Tibial nerve (tissue), 4 donors: ENCODE measurements around the gene PBRM1. TPM values are rescaled to one million over a fixed set of nuclear protein-coding genes. Genes with fewer than 3 reads are reported as not detected.

Experiments
- DNase-seq, 2 donors: peaks; one replicate each; pipeline ENCODE4 v3.0.0-alpha.2; 2019; ENCODE audit warnings: low spot score in 2 of 2
- H3K27ac ChIP-seq, 4 donors: fragments of 200-600 bp; sonication (generic) in 3 of 4; one replicate each; pipeline ENCODE4 v1.5.1; 2017 to 2019; ENCODE audit warnings: mild to moderate bottlenecking in 1 of 4
- H3K27me3 ChIP-seq, 2 donors: fragments of 200-600 bp; sonication (generic) in 1 of 2; one replicate each; pipeline versions ENCODE4 v1.5.1 to v1.6.0; 2017 to 2019
- H3K36me3 ChIP-seq, 3 donors: fragments of 200-600 bp; sonication (generic); one replicate each; pipeline ENCODE4 v1.5.1; 2018 to 2019
- H3K4me1 ChIP-seq, 4 donors: fragments of 200-600 bp; sonication (generic) in 3 of 4; one replicate each; pipeline ENCODE4 v1.5.1; 2017 to 2019
- H3K4me3 ChIP-seq, 4 donors: fragments of 200-600 bp; sonication (generic) in 3 of 4; one replicate each; pipeline ENCODE4 v1.5.1; 2017 to 2019; ENCODE audit warnings: mild to moderate bottlenecking in 1 of 4, moderate library complexity in 1 of 4
- H3K9me3 ChIP-seq, 4 donors: fragments of 200-600 bp; sonication (generic) in 3 of 4; one replicate each; pipeline ENCODE4 v1.5.1; 2017 to 2019
- EP300 ChIP-seq, 2 donors: sonication (generic); formaldehyde crosslinking; IDR thresholded peaks; one replicate each; pipeline ENCODE4 v1.6.1; 2017; ENCODE audit warnings: antibody characterized with exemption in 2 of 2, mild to moderate bottlenecking in 1 of 2
- POLR2A ChIP-seq, 2 donors: fragments of 450-650 bp; IDR thresholded peaks; one replicate each; pipeline ENCODE4 v1.6.1; 2017; ENCODE audit warnings: antibody characterized with exemption in 2 of 2, mild to moderate bottlenecking in 2 of 2, moderate library complexity in 2 of 2
- WGBS, 2 donors: methylation state at CpG; one replicate each; pipeline ENCODE4 v1.1.5; 2018; 5-methylcytosine and 5-hydroxymethylcytosine counted together
- small RNA-seq: library from RNA; depleted of rRNA; stranded (forward); fragments of <200 nt; gene quantifications from one replicate; pipeline ENCODE3, GENCODE V24; 2016
- total RNA-seq, 4 donors: library from RNA; depleted of rRNA; stranded (reverse); fragments of >200 nt; gene quantifications; one replicate each; pipeline ENCODE4 v1.1.0, GENCODE V29; 2016
- TF ChIP-seq, protein P1 (sequence below), 5 experiments: fragments of 200-600 bp in 3 of 5; fragments of 450-650 bp in 2 of 5; sonication (generic) in 3 of 5; IDR thresholded peaks; one replicate each; pipeline ENCODE4 v1.5.1; 2016 to 2019; ENCODE audit warnings: antibody characterized with exemption in 5 of 5, mild to moderate bottlenecking in 3 of 5, moderate library complexity in 2 of 5

The PBRM1 gene
- total RNA-seq, 4 donors from 2014 or later = 87.0 to 123 (median 114) TPM

DNA sequence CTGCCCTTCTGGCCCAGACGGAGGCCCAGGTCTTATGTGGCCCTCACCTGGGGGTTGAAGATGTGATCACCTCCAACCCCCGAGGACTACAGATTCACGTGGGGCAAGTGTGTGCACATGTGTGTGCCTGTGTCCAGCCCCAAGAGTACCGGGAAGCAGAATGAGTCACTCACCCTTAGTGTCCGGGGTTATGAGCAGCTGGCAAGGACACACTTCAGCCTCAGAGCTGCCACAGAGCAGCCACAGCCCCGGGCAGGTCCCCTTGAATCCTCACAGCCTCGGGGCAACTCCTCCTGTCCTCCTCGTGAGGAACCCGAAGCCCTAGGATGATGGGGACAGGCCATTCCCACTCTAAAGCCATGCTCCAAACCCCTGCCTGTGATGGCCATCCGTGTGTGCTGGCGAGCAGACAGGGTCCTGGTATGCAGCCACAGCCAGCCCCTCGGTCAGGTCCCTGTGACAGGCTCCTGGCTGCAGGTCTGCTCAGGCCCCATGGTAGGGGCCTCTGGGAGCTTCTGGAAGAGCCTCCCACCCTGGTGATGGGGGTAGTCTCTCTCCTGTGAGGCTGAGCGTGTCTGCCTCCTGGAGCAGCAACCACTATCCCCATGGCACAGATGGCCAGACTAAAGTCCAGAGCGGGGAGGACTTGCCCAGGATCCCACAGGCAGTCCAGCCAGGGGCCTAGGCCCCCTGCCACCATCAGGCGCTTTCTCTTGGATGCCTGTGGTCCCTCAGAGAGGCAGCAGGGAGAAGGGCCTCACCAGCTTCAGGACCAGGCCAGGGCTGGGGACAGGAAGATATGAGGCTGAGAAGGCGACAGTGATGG is 189.7 kb downstream of the PBRM1 start:
- Histone ChIP-seq H3K27me3 (no peaks in the 10 kb centered on the region), H3K4me1 (peaks cover 0 to 76% (median 18%) of the 10 kb centered on the region in 4 donors), H3K4me3 (peak overlapping the region; percentile 14 to 44 (median 28)), H3K9me3 (no peaks in the 10 kb centered on the region), H3K27ac (peak overlapping the region in 3 of 4 donors; percentile 58 to 71 (median 71)), H3K36me3 (peaks cover 0 to 35% (median 11%) of the 10 kb centered on the region in 3 donors)
- TF ChIP-seq EP300 (IDR thresholded peaks at IDR 0.05) (peak in 1 of 2 donors; percentile 45), POLR2A (IDR thresholded peaks at IDR 0.05) (no peak)
- TF ChIP-seq, protein P1, sequence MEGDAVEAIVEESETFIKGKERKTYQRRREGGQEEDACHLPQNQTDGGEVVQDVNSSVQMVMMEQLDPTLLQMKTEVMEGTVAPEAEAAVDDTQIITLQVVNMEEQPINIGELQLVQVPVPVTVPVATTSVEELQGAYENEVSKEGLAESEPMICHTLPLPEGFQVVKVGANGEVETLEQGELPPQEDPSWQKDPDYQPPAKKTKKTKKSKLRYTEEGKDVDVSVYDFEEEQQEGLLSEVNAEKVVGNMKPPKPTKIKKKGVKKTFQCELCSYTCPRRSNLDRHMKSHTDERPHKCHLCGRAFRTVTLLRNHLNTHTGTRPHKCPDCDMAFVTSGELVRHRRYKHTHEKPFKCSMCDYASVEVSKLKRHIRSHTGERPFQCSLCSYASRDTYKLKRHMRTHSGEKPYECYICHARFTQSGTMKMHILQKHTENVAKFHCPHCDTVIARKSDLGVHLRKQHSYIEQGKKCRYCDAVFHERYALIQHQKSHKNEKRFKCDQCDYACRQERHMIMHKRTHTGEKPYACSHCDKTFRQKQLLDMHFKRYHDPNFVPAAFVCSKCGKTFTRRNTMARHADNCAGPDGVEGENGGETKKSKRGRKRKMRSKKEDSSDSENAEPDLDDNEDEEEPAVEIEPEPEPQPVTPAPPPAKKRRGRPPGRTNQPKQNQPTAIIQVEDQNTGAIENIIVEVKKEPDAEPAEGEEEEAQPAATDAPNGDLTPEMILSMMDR (IDR thresholded peaks at IDR 0.05) = no peak
- peak in 1 of 2 donors; percentile 46 for DNase-seq
- WGBS, 2 donors = 49 to 59% methylated on average over 13 to 15 of the region's 16 CpGs

Small RNAs within 50 kb of the gene (small RNA-seq; reads per million reads assigned to genes)
- gene AC006254.2 (not detected), gene RF00569 (5,075 reads per million, percentile 99 among the genes with 10 or more reads in this experiment), gene RF01183 (not detected), gene RNU6-856P (not detected), gene RNU6ATAC16P (not detected), gene SNORD19 (not detected), gene SNORD19B (not detected), gene SNORD69 (4,010 reads per million, percentile 99 among the genes with 10 or more reads in this experiment)

Other genes with a start within 250 kb of the PBRM1 start
- gene SEMA3G, start 240.8 kb downstream of the PBRM1 start, total RNA-seq = 10 to 100 TPM; 11.5 to 67.5 (median 32.7) TPM
- 100 to 1,000 TPM; 235 to 624 (median 535) TPM for gene TNNC1, start 231.9 kb downstream of the PBRM1 start, total RNA-seq
- gene NISCH, start 230.3 kb downstream of the PBRM1 start, total RNA-seq = 100 to 1,000 TPM; 192 to 305 (median 232) TPM
- 100 to 1,000 TPM; 167 to 527 (median 264) TPM for gene STAB1, start 190.6 kb downstream of the PBRM1 start, total RNA-seq
- gene NT5DC2, start 152.1 kb downstream of the PBRM1 start, total RNA-seq = 100 to 1,000 TPM in 2 of 4 donors, 10 to 100 TPM in 2; 71.1 to 133 (median 94.2) TPM
- 10 to 100 TPM in 2 of 4 donors, 1 to 10 TPM in 2; 1.2 to 23.9 (median 9.5) TPM for gene UQCC5, start 149.3 kb downstream of the PBRM1 start, total RNA-seq
- gene GNL3, start 119 bp upstream of the PBRM1 start, total RNA-seq = 10 to 100 TPM; 44.8 to 57.5 (median 52.6) TPM
- gene GLT8D1, start 19.9 kb upstream of the PBRM1 start, total RNA-seq = 100 to 1,000 TPM in 1 of 4 donors, 10 to 100 TPM in 3; 44.7 to 109 (median 94.9) TPM
- gene SPCS1, start 20.2 kb upstream of the PBRM1 start, total RNA-seq = 100 to 1,000 TPM in 1 of 4 donors, 10 to 100 TPM in 3; 58.8 to 123 (median 77.4) TPM
- 10 to 100 TPM; 19.2 to 26.7 (median 20.5) TPM for gene NEK4, start 85.0 kb upstream of the PBRM1 start, total RNA-seq
- 1 to 10 TPM in 1 of 4 donors, not detected in 3; 4.1 TPM for gene ITIH1, start 91.7 kb upstream of the PBRM1 start, total RNA-seq
- 10 to 100 TPM in 3 of 4 donors, 1 to 10 TPM in 1; 9.4 to 29.6 (median 20.1) TPM for gene ITIH3, start 108.9 kb upstream of the PBRM1 start, total RNA-seq
- gene ITIH4, start 144.8 kb upstream of the PBRM1 start, total RNA-seq = 10 to 100 TPM in 2 of 4 donors, 1 to 10 TPM in 2; 5.4 to 24.9 (median 10.1) TPM
- 10 to 100 TPM; 38.5 to 77.9 (median 64.9) TPM for gene MUSTN1, start 149.1 kb upstream of the PBRM1 start, total RNA-seq
- 10 to 100 TPM; 35.4 to 82.3 (median 46.0) TPM for gene STIMATE, start 211.6 kb upstream of the PBRM1 start, total RNA-seq